WTC11 (cell line): Measurements from ENCODE around the gene DHX8. TPM values are rescaled to one million over a fixed set of nuclear protein-coding genes. Genes with fewer than 3 reads are reported as not detected.
"Not testable (repeated sequence)": the region's sequence is repeated elsewhere in the genome, so short reads cannot be mapped to it uniquely, and the experiment has no call there.

ENCODE experiments used
- ATAC-seq: fragments of 200-7000 bp; cut with Tn5 transposase; 2 replicates; pipeline ENCODE4 v1.10.0; 2021; ENCODE audit warnings: mild to moderate bottlenecking, moderate library complexity
- CTCF ChIA-PET: fragments of 300-600 bp; sonication (Branson Sonifier 250); formaldehyde crosslinking; loops from one replicate; lab custom pipeline; 2021; ENCODE audit warnings: antibody characterized with exemption; lab: Charles Lee
- POLR2A ChIA-PET: fragments of 350-600 bp; sonication (Branson Sonifier 250); formaldehyde crosslinking; loops from one replicate; lab custom pipeline; 2021; ENCODE audit warnings: antibody characterized with exemption; lab: Charles Lee
- DNase-seq: peaks from one replicate; pipeline ENCODE4 v3.0.0; 2021; ENCODE audit warnings: low spot score
- H3K27ac Mint-ChIP-seq: 2 replicates; pipeline ENCODE4 v1.8.0; 2021; ENCODE audit warnings: mixed read lengths
- H3K27me3 Mint-ChIP-seq: 2 replicates; pipeline ENCODE4 v1.8.0; 2021; ENCODE audit warnings: low read depth, mild to moderate bottlenecking, moderate library complexity, mixed read lengths
- H3K36me3 Mint-ChIP-seq: 2 replicates; pipeline ENCODE4 v1.8.0; 2021; ENCODE audit warnings: mixed read lengths
- H3K4me1 Mint-ChIP-seq: 2 replicates; pipeline ENCODE4 v1.8.0; 2022; ENCODE audit warnings: mixed read lengths
- H3K4me3 Mint-ChIP-seq: 2 replicates; pipeline ENCODE4 v1.8.0; 2021; ENCODE audit warnings: mild to moderate bottlenecking, moderate library complexity, mixed read lengths
- H3K9me3 Mint-ChIP-seq: 2 replicates; pipeline ENCODE4 v1.8.0; 2021; ENCODE audit warnings: mixed read lengths
- CREB1 ChIP-seq: sonication (generic); formaldehyde crosslinking; IDR thresholded peaks from 2 replicates; pipeline ENCODE4 v1.8.0; 2023; ENCODE audit warnings: mild to moderate bottlenecking, missing genetic modification reagents
- ETV6 ChIP-seq: sonication (generic); formaldehyde crosslinking; IDR thresholded peaks from 2 replicates; pipeline ENCODE4 v1.8.1; 2022; ENCODE audit warnings: mild to moderate bottlenecking, missing genetic modification reagents
- FOXP1 ChIP-seq: sonication (generic); formaldehyde crosslinking; IDR thresholded peaks from 2 replicates; pipeline ENCODE4 v1.8.0; 2022; ENCODE audit warnings: missing genetic modification reagents, mild to moderate bottlenecking, moderate library complexity, borderline replicate concordance
- NFYB ChIP-seq: sonication (generic); formaldehyde crosslinking; conservative IDR thresholded peaks from 2 replicates; pipeline ENCODE4 v1.8.0; 2022; ENCODE audit warnings: low read depth, missing genetic modification reagents
- NR1H2 ChIP-seq: sonication (generic); formaldehyde crosslinking; IDR thresholded peaks from 2 replicates; pipeline ENCODE4 v1.9.0; 2021; ENCODE audit warnings: mild to moderate bottlenecking, moderate library complexity, missing genetic modification reagents
- RELA ChIP-seq: sonication (generic); formaldehyde crosslinking; IDR thresholded peaks from 2 replicates; pipeline ENCODE4 v1.8.1; 2022; ENCODE audit warnings: missing genetic modification reagents, mild to moderate bottlenecking, borderline replicate concordance
- RORB ChIP-seq: fragments of 250-450 bp; sonication (Bioruptor Pico); IDR thresholded peaks from 2 replicates; pipeline ENCODE4 v1.9.0; 2021; ENCODE audit warnings: mild to moderate bottlenecking
- SMAD4 ChIP-seq: sonication (generic); formaldehyde crosslinking; IDR thresholded peaks from 2 replicates; pipeline ENCODE4 v1.8.0; 2022; ENCODE audit warnings: mild to moderate bottlenecking, missing genetic modification reagents
- TCF7 ChIP-seq: sonication (generic); formaldehyde crosslinking; IDR thresholded peaks from 2 replicates; pipeline ENCODE4 v1.8.0; 2022; ENCODE audit warnings: mild to moderate bottlenecking, low read depth, missing genetic modification reagents, moderate library complexity
- TP53 ChIP-seq: sonication (generic); formaldehyde crosslinking; IDR thresholded peaks from 2 replicates; pipeline ENCODE4 v1.8.1; 2023; ENCODE audit warnings: mild to moderate bottlenecking, missing genetic modification reagents
- ZNF232 ChIP-seq: sonication (generic); formaldehyde crosslinking; IDR thresholded peaks from 2 replicates; pipeline ENCODE4 v1.8.0; 2022; ENCODE audit warnings: mild to moderate bottlenecking, missing genetic modification reagents
- ZNF396 ChIP-seq: fragments of 250-450 bp; sonication (Bioruptor Pico); IDR thresholded peaks from 2 replicates; pipeline ENCODE4 v1.8.0; 2021; ENCODE audit warnings: mild to moderate bottlenecking, moderate library complexity, borderline replicate concordance
- ZNF423 ChIP-seq: fragments of 250-450 bp; sonication (Bioruptor Pico); IDR thresholded peaks from 2 replicates; pipeline ENCODE4 v2.1.2; 2022; ENCODE audit warnings: mild to moderate bottlenecking, moderate library complexity
- total RNA-seq: library from RNA; stranded (reverse); gene quantifications from 3 replicates; pipeline ENCODE4 v1.2.3, GENCODE V29; 2021
- TF ChIP-seq, protein P1 (sequence below): sonication (generic); formaldehyde crosslinking; conservative IDR thresholded peaks from 2 replicates; pipeline ENCODE4 v1.8.1; 2023; ENCODE audit warnings: mild to moderate bottlenecking, low read depth, missing genetic modification reagents, moderate library complexity
- TF ChIP-seq, protein P2 (sequence below): fragments of 250-450 bp; sonication (Bioruptor Pico); IDR thresholded peaks from 2 replicates; pipeline ENCODE4 v1.9.0; 2021; ENCODE audit warnings: moderate library complexity, mild to moderate bottlenecking, inconsistent platforms, borderline replicate concordance
- TF ChIP-seq, protein P3 (sequence below): sonication (generic); formaldehyde crosslinking; IDR thresholded peaks from 2 replicates; pipeline ENCODE4 v1.8.0; 2022; ENCODE audit warnings: mild to moderate bottlenecking, missing genetic modification reagents
- TF ChIP-seq, protein P4 (sequence below): sonication (generic); formaldehyde crosslinking; IDR thresholded peaks from 2 replicates; pipeline ENCODE4 v1.8.0; 2022; ENCODE audit warnings: mild to moderate bottlenecking, missing genetic modification reagents
- TF ChIP-seq, protein P5 (sequence below): fragments of 250-450 bp; sonication (Bioruptor Pico); IDR thresholded peaks from 2 replicates; pipeline ENCODE4 v1.8.0; 2021; ENCODE audit warnings: mild to moderate bottlenecking
- TF ChIP-seq, protein P6 (sequence below): sonication (generic); formaldehyde crosslinking; IDR thresholded peaks from 2 replicates; pipeline ENCODE4 v1.8.1; 2023; ENCODE audit warnings: mild to moderate bottlenecking, missing genetic modification reagents, moderate library complexity

The DHX8 gene
- total RNA-seq, 1 experiment from 2014 or later = 58.5 TPM

DNA sequence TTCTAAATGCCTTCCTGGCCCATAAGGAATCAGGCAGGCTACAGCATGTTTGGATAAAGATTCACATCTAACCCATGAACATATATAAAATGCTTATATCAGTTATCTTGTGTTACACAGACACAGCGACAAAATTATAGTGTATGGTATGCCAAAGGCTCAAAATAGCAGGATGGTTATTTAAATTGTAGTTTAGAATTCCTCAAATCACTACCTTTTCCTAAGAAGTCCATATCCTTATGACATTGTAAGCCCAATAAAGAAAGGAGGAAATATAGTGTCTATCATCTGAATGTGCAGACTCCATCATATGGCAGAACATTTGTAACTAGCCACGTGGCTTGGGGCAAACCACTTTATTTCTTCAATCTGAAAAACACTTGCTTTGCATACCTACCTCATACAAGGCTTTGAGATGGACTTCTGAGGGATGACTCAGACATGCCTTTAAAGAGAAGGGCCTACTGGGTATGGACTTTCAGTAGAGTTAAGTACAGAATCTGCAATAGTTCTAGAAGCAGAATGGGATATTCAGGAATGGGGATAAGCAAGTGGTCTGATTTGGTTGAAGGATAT, 12.1 kb upstream of the DHX8 start (continued):
- TF ChIP-seq, protein P1, sequence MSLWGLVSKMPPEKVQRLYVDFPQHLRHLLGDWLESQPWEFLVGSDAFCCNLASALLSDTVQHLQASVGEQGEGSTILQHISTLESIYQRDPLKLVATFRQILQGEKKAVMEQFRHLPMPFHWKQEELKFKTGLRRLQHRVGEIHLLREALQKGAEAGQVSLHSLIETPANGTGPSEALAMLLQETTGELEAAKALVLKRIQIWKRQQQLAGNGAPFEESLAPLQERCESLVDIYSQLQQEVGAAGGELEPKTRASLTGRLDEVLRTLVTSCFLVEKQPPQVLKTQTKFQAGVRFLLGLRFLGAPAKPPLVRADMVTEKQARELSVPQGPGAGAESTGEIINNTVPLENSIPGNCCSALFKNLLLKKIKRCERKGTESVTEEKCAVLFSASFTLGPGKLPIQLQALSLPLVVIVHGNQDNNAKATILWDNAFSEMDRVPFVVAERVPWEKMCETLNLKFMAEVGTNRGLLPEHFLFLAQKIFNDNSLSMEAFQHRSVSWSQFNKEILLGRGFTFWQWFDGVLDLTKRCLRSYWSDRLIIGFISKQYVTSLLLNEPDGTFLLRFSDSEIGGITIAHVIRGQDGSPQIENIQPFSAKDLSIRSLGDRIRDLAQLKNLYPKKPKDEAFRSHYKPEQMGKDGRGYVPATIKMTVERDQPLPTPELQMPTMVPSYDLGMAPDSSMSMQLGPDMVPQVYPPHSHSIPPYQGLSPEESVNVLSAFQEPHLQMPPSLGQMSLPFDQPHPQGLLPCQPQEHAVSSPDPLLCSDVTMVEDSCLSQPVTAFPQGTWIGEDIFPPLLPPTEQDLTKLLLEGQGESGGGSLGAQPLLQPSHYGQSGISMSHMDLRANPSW (CRISPR knock-in tag) = no peak
- TF ChIP-seq TP53 (CRISPR knock-in tag) (no peak), CREB1 (CRISPR knock-in tag) (no peak)
- TF ChIP-seq, protein P2, sequence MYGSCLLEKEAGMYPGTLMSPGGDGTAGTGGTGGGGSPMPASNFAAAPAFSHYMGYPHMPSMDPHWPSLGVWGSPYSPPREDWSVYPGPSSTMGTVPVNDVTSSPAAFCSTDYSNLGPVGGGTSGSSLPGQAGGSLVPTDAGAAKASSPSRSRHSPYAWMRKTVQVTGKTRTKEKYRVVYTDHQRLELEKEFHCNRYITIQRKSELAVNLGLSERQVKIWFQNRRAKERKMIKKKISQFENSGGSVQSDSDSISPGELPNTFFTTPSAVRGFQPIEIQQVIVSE (CRISPR knock-in tag) = no peak
- TF ChIP-seq, all 79 proteins: peak for 0

DNA sequence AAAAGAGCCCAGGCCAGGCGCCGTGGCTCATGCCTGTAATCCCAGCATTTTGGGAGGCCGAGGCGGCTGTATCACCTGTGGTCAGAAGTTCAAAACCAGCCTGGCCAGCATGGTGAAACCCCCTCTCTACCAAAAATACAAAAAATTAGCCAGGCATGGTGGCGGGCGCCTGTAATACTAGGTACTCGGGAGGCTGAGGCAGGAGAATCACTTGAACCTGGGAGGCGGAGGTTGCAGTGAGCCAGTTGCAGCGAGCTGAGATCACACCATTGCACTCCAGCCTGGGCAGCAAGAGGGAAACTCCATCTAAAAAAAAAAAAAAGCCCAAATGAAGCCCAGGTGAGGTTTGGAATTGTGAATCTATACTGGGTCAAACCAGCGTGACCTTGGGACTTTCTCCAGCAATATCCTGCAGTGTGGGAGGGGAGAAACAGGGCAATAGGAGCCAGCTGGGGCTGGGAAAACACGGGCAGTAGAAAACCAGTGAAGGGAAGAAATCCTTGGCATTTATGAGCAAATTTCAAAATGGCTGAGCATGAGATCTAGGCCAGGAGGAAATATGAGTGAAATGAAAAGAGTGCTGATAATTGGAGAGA, 8.2 kb upstream of the DHX8 start:
- TF ChIP-seq, protein P3, sequence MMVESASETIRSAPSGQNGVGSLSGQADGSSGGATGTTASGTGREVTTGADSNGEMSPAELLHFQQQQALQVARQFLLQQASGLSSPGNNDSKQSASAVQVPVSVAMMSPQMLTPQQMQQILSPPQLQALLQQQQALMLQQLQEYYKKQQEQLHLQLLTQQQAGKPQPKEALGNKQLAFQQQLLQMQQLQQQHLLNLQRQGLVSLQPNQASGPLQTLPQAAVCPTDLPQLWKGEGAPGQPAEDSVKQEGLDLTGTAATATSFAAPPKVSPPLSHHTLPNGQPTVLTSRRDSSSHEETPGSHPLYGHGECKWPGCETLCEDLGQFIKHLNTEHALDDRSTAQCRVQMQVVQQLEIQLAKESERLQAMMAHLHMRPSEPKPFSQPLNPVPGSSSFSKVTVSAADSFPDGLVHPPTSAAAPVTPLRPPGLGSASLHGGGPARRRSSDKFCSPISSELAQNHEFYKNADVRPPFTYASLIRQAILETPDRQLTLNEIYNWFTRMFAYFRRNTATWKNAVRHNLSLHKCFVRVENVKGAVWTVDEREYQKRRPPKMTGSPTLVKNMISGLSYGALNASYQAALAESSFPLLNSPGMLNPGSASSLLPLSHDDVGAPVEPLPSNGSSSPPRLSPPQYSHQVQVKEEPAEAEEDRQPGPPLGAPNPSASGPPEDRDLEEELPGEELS (CRISPR knock-in tag) = no peak
- TF ChIP-seq, protein P4, sequence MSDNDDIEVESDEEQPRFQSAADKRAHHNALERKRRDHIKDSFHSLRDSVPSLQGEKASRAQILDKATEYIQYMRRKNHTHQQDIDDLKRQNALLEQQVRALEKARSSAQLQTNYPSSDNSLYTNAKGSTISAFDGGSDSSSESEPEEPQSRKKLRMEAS (CRISPR knock-in tag) = no peak
- TF ChIP-seq NR1H2 (no peak), SMAD4 (no peak), NFYB (CRISPR knock-in tag) (no peak), ZNF423 (CRISPR knock-in tag) (no peak), ETV6 (no peak), RORB (no peak), FOXP1 (no peak), ZNF232 (CRISPR knock-in tag) (no peak), RELA (CRISPR knock-in tag) (no peak), TCF7 (CRISPR knock-in tag) (no peak), ZNF396 (no peak)
- TF ChIP-seq, protein P5, sequence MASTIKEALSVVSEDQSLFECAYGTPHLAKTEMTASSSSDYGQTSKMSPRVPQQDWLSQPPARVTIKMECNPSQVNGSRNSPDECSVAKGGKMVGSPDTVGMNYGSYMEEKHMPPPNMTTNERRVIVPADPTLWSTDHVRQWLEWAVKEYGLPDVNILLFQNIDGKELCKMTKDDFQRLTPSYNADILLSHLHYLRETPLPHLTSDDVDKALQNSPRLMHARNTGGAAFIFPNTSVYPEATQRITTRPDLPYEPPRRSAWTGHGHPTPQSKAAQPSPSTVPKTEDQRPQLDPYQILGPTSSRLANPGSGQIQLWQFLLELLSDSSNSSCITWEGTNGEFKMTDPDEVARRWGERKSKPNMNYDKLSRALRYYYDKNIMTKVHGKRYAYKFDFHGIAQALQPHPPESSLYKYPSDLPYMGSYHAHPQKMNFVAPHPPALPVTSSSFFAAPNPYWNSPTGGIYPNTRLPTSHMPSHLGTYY (CRISPR knock-in tag) = no peak
- TF ChIP-seq, protein P6, sequence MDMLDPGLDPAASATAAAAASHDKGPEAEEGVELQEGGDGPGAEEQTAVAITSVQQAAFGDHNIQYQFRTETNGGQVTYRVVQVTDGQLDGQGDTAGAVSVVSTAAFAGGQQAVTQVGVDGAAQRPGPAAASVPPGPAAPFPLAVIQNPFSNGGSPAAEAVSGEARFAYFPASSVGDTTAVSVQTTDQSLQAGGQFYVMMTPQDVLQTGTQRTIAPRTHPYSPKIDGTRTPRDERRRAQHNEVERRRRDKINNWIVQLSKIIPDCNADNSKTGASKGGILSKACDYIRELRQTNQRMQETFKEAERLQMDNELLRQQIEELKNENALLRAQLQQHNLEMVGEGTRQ = no peak
- H3K27ac Mint-ChIP-seq = no peak overlapping the region; the same call in 1 of the 2 replicates
- H3K9me3 Mint-ChIP-seq = no peaks in the 10 kb centered on the region
- H3K4me1 Mint-ChIP-seq = peaks cover 18% of the 10 kb centered on the region
- no peak for ATAC-seq
- H3K4me3 Mint-ChIP-seq = no peak overlapping the region
- no peak for DNase-seq
- POLR2A ChIA-PET = no interaction called here
- H3K27me3 Mint-ChIP-seq = no peaks in the 10 kb centered on the region
- no peaks in the 10 kb centered on the region for H3K36me3 Mint-ChIP-seq
- CTCF ChIA-PET = interaction anchor here (0.9 to 2.3 kb wide), 2 partner anchors 8 to 82 kb away, joined by 3 to 10 read pairs; partner anchors contain the start of gene DHX8

DNA sequence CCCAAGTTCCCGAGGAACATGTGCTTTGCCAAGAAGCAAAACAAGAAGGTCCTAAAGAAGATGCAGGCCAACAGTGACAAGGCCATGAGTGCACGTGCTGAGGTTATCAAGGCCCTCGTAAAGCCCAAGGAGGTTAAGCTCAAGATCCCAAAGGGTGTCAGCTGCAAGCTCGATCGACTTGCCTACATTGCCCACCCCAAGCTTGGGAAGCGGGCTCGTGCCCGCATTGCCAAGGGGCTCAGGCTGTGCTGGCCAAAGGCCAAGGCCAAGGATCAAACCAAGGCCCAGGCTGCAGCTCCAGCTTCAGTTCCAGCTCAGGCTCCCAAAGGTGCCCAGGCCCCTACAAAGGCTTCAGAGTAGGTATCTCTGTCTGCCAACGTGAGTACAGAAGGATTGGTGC, 7.5 kb upstream of the DHX8 start:
- H3K9me3 Mint-ChIP-seq, H3K27ac Mint-ChIP-seq, ATAC-seq, H3K4me3 Mint-ChIP-seq, CTCF ChIA-PET, POLR2A ChIA-PET, H3K27me3 Mint-ChIP-seq, H3K36me3 Mint-ChIP-seq, DNase-seq: not testable (repeated sequence)
- H3K4me1 Mint-ChIP-seq = peaks cover 21% of the 10 kb centered on the region
